ENCODE measurements around the gene METTL13.
A peak's percentile ranks its signal among the peaks of the same experiment; 100 is the strongest.
"Not testable (repeated sequence)": the region's sequence is repeated elsewhere in the genome, so short reads cannot be mapped to it uniquely, and the experiment has no call there.

METTL13 gene

GRCh38 chr1:171796592-171796991 lies 15.1 kb downstream of the METTL13 start:
- DNase-seq (ENCODE audit: extremely low read depth, low read depth): no peak
- no peak for TF ChIP-seq CTCF (IDR thresholded peaks at IDR 0.05; ENCODE audit: low read depth, low read length)

- no peak for DNase-seq (ENCODE audit: extremely low read depth, low read depth)
These were observed 16.9 kb downstream of the METTL13 start for GRCh38 chr1:171798311-171798710.

GRCh38 chr1:171798765-171799164 lies 17.3 kb downstream of the METTL13 start:
- no peak for TF ChIP-seq CTCF (IDR thresholded peaks at IDR 0.05; ENCODE audit: low read depth, low read length)
- DNase-seq (ENCODE audit: extremely low read depth, low read depth): no peak

More at GRCh38 chr1:171798311-171798710, 16.9 kb downstream of the METTL13 start:
- TF ChIP-seq CTCF (IDR thresholded peaks at IDR 0.05; ENCODE audit: low read depth, low read length): no peak

- no peak for DNase-seq (ENCODE audit: extremely low read depth, low read depth)
- TF ChIP-seq CTCF (IDR thresholded peaks at IDR 0.05; ENCODE audit: low read depth, low read length): no peak
These were observed 17.7 kb downstream of the METTL13 start for GRCh38 chr1:171799166-171799565.

GRCh38 chr1:171799698-171800097 lies 18.2 kb downstream of the METTL13 start:
- DNase-seq (ENCODE audit: extremely low read depth, low read depth): not testable (repeated sequence)

GRCh38 chr1:171800342-171800741 lies 18.9 kb downstream of the METTL13 start:
- DNase-seq (ENCODE audit: extremely low read depth, low read depth): no peak
- no peak; the same call in 1 of the 2 replicates for TF ChIP-seq CTCF (IDR thresholded peaks at IDR 0.05; ENCODE audit: low read depth, low read length)

- no peak for TF ChIP-seq CTCF (IDR thresholded peaks at IDR 0.05; ENCODE audit: low read depth, low read length)
- no peak for DNase-seq (ENCODE audit: extremely low read depth, low read depth)
These were observed 19.4 kb downstream of the METTL13 start for GRCh38 chr1:171800851-171801250.

GRCh38 chr1:171801487-171801891 lies 20.0 kb downstream of the METTL13 start:
- peak; percentile 82 for TF ChIP-seq CTCF (IDR thresholded peaks at IDR 0.05; ENCODE audit: low read depth, low read length)
- DNase-seq (ENCODE audit: extremely low read depth, low read depth): no peak
